Neural progenitor cell (in vitro differentiated cells): ENCODE results near the gene DRP2. TPM values are rescaled to one million over a fixed set of nuclear protein-coding genes. Genes with fewer than 3 reads are reported as not detected.

Experiments
- DNase-seq: peaks from one replicate; pipeline ENCODE4 v3.0.0-alpha.2; 2016; ENCODE audit warnings: low spot score
- H2AFZ ChIP-seq: fragments of 200-600 bp; sonication (generic); replicated peaks from 2 replicates; pipeline ENCODE4 v1.6.1; 2016; ENCODE audit warnings: antibody characterized with exemption
- H3F3A ChIP-seq: fragments of 200-600 bp; sonication (generic); 2 replicates; pipeline ENCODE4 v1.6.1; 2016; ENCODE audit warnings: antibody characterized with exemption, low read depth
- H3K27ac ChIP-seq: fragments of 200-600 bp; sonication (generic); 2 replicates; pipeline ENCODE4 v1.5.1; 2016; ENCODE audit warnings: mild to moderate bottlenecking
- H3K27me3 ChIP-seq: fragments of 200-600 bp; sonication (generic); 2 replicates; pipeline ENCODE4 v1.6.1; 2016; ENCODE audit warnings: mild to moderate bottlenecking, moderate library complexity
- H3K36me3 ChIP-seq: fragments of 200-600 bp; sonication (generic); 2 replicates; pipeline ENCODE4 v1.5.1; 2016
- H3K4me1 ChIP-seq: fragments of 200-600 bp; sonication (generic); 2 replicates; pipeline ENCODE4 v1.6.1; 2016; ENCODE audit warnings: mixed run types
- H3K4me2 ChIP-seq: fragments of 200-600 bp; sonication (generic); 2 replicates; pipeline ENCODE4 v1.6.1; 2016
- H3K4me3 ChIP-seq: fragments of 200-600 bp; sonication (generic); 2 replicates; pipeline ENCODE4 v1.5.1; 2016
- H3K79me2 ChIP-seq: fragments of 200-600 bp; sonication (generic); 2 replicates; pipeline ENCODE4 v1.6.1; 2016; ENCODE audit warnings: low read depth
- H3K9ac ChIP-seq: fragments of 200-600 bp; sonication (generic); 2 replicates; pipeline ENCODE4 v1.6.1; 2016
- H3K9me3 ChIP-seq: fragments of 200-600 bp; sonication (generic); 2 replicates; pipeline ENCODE4 v1.5.1; 2016; ENCODE audit warnings: low read depth
- H4K20me1 ChIP-seq: fragments of 200-600 bp; sonication (generic); 2 replicates; pipeline ENCODE4 v1.6.1; 2016; ENCODE audit warnings: low read depth
- H3K27ac Mint-ChIP-seq: 3 replicates; pipeline ENCODE4 v1.8.0; 2021; ENCODE audit warnings: mixed read lengths
- H3K27me3 Mint-ChIP-seq: 2 replicates; pipeline ENCODE4 v1.8.0; 2022; ENCODE audit warnings: low read depth, mild to moderate bottlenecking, inconsistent platforms, moderate library complexity, mixed read lengths; ENCODE audit not compliant: insufficient read depth
- H3K36me3 Mint-ChIP-seq: 3 replicates; pipeline ENCODE4 v1.8.0; 2021; ENCODE audit warnings: mixed read lengths
- H3K4me1 Mint-ChIP-seq: 3 replicates; pipeline ENCODE4 v1.8.0; 2021; ENCODE audit warnings: mixed read lengths
- H3K4me3 Mint-ChIP-seq: 3 replicates; pipeline ENCODE4 v1.8.0; 2021; ENCODE audit warnings: mild to moderate bottlenecking, moderate library complexity, mixed read lengths
- H3K9me3 Mint-ChIP-seq: 3 replicates; pipeline ENCODE4 v1.8.0; 2020; ENCODE audit warnings: mixed read lengths
- EZH2 ChIP-seq: fragments of 200-600 bp; sonication (generic); IDR thresholded peaks from 2 replicates; pipeline ENCODE4 v1.6.1; 2017; ENCODE audit warnings: antibody characterized with exemption, mild to moderate bottlenecking, moderate library complexity
- EZH2phosphoT487 ChIP-seq: fragments of 200-600 bp; sonication (generic); IDR thresholded peaks from 2 replicates; pipeline ENCODE4 v1.6.1; 2017; ENCODE audit warnings: antibody characterized with exemption
- total RNA-seq: library from RNA; depleted of rRNA; stranded (reverse); fragments of >200 nt; gene quantifications from 2 replicates; pipeline ENCODE4 v1.2.3, GENCODE V29; 2015; ENCODE audit warnings: low replicate concordance
- TF ChIP-seq, protein P1 (sequence below): fragments of 200-600 bp; sonication (generic); IDR thresholded peaks from 2 replicates; pipeline ENCODE4 v1.5.1; 2017; ENCODE audit warnings: antibody characterized with exemption, mild to moderate bottlenecking

DRP2 gene
- total RNA-seq, 1 donor from 2014 or later = 1.4 TPM

DNA sequence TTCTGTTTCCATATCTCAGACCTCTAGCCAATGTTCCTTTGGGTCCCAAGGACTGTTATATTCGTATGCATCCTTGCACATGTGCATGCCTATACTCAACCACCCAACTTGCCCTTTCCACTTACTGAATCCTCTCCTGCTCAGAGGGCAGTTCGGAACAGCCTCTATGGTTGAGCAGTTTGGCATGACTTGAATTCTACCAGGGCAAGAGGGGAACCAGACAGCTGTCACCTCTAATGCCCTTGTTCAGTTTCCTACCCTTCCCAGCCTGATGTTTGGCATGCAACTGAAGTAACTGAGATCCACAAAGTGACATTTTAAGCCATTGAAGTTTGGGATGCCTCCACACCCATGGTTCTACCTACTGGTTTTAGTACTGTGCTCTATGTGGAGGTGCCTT is 17.5 kb downstream of the DRP2 start:
- no peak for TF ChIP-seq EZH2
- TF ChIP-seq, protein P1, sequence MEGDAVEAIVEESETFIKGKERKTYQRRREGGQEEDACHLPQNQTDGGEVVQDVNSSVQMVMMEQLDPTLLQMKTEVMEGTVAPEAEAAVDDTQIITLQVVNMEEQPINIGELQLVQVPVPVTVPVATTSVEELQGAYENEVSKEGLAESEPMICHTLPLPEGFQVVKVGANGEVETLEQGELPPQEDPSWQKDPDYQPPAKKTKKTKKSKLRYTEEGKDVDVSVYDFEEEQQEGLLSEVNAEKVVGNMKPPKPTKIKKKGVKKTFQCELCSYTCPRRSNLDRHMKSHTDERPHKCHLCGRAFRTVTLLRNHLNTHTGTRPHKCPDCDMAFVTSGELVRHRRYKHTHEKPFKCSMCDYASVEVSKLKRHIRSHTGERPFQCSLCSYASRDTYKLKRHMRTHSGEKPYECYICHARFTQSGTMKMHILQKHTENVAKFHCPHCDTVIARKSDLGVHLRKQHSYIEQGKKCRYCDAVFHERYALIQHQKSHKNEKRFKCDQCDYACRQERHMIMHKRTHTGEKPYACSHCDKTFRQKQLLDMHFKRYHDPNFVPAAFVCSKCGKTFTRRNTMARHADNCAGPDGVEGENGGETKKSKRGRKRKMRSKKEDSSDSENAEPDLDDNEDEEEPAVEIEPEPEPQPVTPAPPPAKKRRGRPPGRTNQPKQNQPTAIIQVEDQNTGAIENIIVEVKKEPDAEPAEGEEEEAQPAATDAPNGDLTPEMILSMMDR = no peak
- TF ChIP-seq EZH2phosphoT487 = no peak
- H3K27ac ChIP-seq = no peak overlapping the region
- H3K36me3 Mint-ChIP-seq = no peaks in the 10 kb centered on the region
- H3K79me2 ChIP-seq = no peaks in the 10 kb centered on the region
- H3K9ac ChIP-seq = no peak overlapping the region
- H3K27ac Mint-ChIP-seq = no peak overlapping the region
- H3K4me2 ChIP-seq = no peak overlapping the region
- H3K9me3 ChIP-seq = no peaks in the 10 kb centered on the region
- no peaks in the 10 kb centered on the region for H3K27me3 ChIP-seq
- peaks cover 8% of the 10 kb centered on the region for H3K9me3 Mint-ChIP-seq
- no peak overlapping the region for H2AFZ ChIP-seq
- H3K4me1 ChIP-seq = no peaks in the 10 kb centered on the region
- no peaks in the 10 kb centered on the region for H3K27me3 Mint-ChIP-seq
- no peaks in the 10 kb centered on the region for H3F3A ChIP-seq
- DNase-seq = no peak
- H3K4me1 Mint-ChIP-seq = no peaks in the 10 kb centered on the region
- no peaks in the 10 kb centered on the region for H3K36me3 ChIP-seq
- H3K4me3 ChIP-seq = no peak overlapping the region
- H4K20me1 ChIP-seq = no peaks in the 10 kb centered on the region
- H3K4me3 Mint-ChIP-seq = no peak overlapping the region

GRCh38 chrX:101241531-101241930 is 21.9 kb downstream of the DRP2 start:
- no peak overlapping the region for H3K4me3 ChIP-seq
- no peaks in the 10 kb centered on the region for H3K36me3 ChIP-seq
- Mint-ChIP-seq H3K27ac (no peak overlapping the region), H3K27me3 (peaks cover 2% of the 10 kb centered on the region), H3K4me1 (no peaks in the 10 kb centered on the region), H3K36me3 (peaks cover 5% of the 10 kb centered on the region), H3K9me3 (peaks cover 6% of the 10 kb centered on the region), H3K4me3 (no peak overlapping the region)
- no peak overlapping the region for H3K4me2 ChIP-seq
- H3K27ac ChIP-seq = no peak overlapping the region
- no peaks in the 10 kb centered on the region for H3K4me1 ChIP-seq
- no peak overlapping the region for H3K9ac ChIP-seq
- no peak for DNase-seq
- TF ChIP-seq, protein P1 = no peak
- TF ChIP-seq EZH2phosphoT487 (no peak), EZH2 (no peak)
- no peaks in the 10 kb centered on the region for H3K79me2 ChIP-seq
- H4K20me1 ChIP-seq = no peaks in the 10 kb centered on the region
- no peak overlapping the region for H2AFZ ChIP-seq
- no peaks in the 10 kb centered on the region for H3K27me3 ChIP-seq
- H3K9me3 ChIP-seq = no peaks in the 10 kb centered on the region
- H3F3A ChIP-seq = no peaks in the 10 kb centered on the region

- no peaks in the 10 kb centered on the region for H3K4me1 ChIP-seq
- no peaks in the 10 kb centered on the region for H4K20me1 ChIP-seq
- TF ChIP-seq EZH2phosphoT487 (no peak), EZH2 (no peak)
- TF ChIP-seq, protein P1 = no peak
- no peaks in the 10 kb centered on the region for H3K79me2 ChIP-seq
- no peak overlapping the region for H3K4me3 ChIP-seq
- H3K9me3 ChIP-seq = no peaks in the 10 kb centered on the region
- H3K27me3 ChIP-seq = no peaks in the 10 kb centered on the region
- H3K27ac Mint-ChIP-seq = no peak overlapping the region
- peaks cover 5% of the 10 kb centered on the region for H3K27me3 Mint-ChIP-seq
- no peaks in the 10 kb centered on the region for H3K4me1 Mint-ChIP-seq
- no peak overlapping the region for H3K4me2 ChIP-seq
- H2AFZ ChIP-seq = no peak overlapping the region
- no peaks in the 10 kb centered on the region for H3K36me3 ChIP-seq
- H3K4me3 Mint-ChIP-seq = no peak overlapping the region
- no peak for DNase-seq
- peaks cover 7% of the 10 kb centered on the region for H3K9me3 Mint-ChIP-seq
- H3F3A ChIP-seq = no peaks in the 10 kb centered on the region
- H3K9ac ChIP-seq = no peak overlapping the region
- H3K36me3 Mint-ChIP-seq = no peaks in the 10 kb centered on the region
- no peak overlapping the region for H3K27ac ChIP-seq
Observed at GRCh38 chrX:101252634-101253033, 33.0 kb downstream of the DRP2 start.
